ENCODE results near the gene EXD3. TPM values are rescaled to one million over a fixed set of nuclear protein-coding genes. Genes with fewer than 3 reads are reported as not detected.

The EXD3 gene
- total and polyA plus RNA-seq, 2 of the 13 experiments (the other 11 are each of a cell fraction or from before 2014, with no cell fraction given): 2.7 to 4.8 TPM

- TF ChIP-seq ZNF562 (CRISPR knock-in tag; IDR thresholded peaks at IDR 0.05; ENCODE audit: borderline replicate concordance) (no peak), JUNB (CRISPR knock-in tag; IDR thresholded peaks at IDR 0.05; ENCODE audit: borderline replicate concordance) (no peak), ZNF660 (CRISPR knock-in tag; IDR thresholded peaks at IDR 0.05; ENCODE audit: borderline replicate concordance, low read depth) (no peak), JARID2 (CRISPR knock-in tag; IDR thresholded peaks at IDR 0.05; ENCODE audit: insufficient replicate concordance) (no peak), ZNF441 (CRISPR knock-in tag; IDR thresholded peaks at IDR 0.05; ENCODE audit: borderline replicate concordance) (no peak), HOXA3 (CRISPR knock-in tag; IDR thresholded peaks at IDR 0.05) (no peak)
Observed at GRCh38 chr9:137323531-137324331, 99.2 kb downstream of the EXD3 start (continued).

GRCh38 chr9:137321726-137322361, 101.1 kb downstream of the EXD3 start:
- no TSS peak for BruUV-seq (replicated peaks)
- Histone ChIP-seq H2AFZ (ENCODE audit: low read length) (no peak overlapping the region), H3K4me3 (replicated peaks in 1 of 3; ENCODE audit: insufficient read depth in 1 of 3, low read depth in 2 of 3, low read length in 3 of 3) (no peak overlapping the region), H3K79me2 (ENCODE audit: insufficient read depth, low read length) (no peaks in the 10 kb centered on the region), H3K4me1 (ENCODE audit: insufficient read depth, low read length) (no peaks in the 10 kb centered on the region), H4K20me1 (ENCODE audit: insufficient read depth, low read length) (peaks cover 4% of the 10 kb centered on the region; the same call in 1 of the 2 replicates), H3K9ac (ENCODE audit: insufficient read depth, low read depth, low read length) (no peak overlapping the region), H3K27me3 (ENCODE audit: control insufficient read depth in 1 of 2, insufficient read depth in 2 of 2, low read length in 2 of 2) (peaks cover 11 to 40% of the 10 kb centered on the region in 2 experiments), H3K27ac (ENCODE audit: extremely low read length, insufficient read depth, low read length) (no peak overlapping the region), H3K36me3 (replicated peaks in 1 of 2; ENCODE audit: control insufficient read depth in 1 of 2, insufficient read depth in 2 of 2, low read length in 2 of 2) (no peaks in the 10 kb centered on the region), H3K9me3 (ENCODE audit: low read length) (no peaks in the 10 kb centered on the region), H3K4me2 (ENCODE audit: low read depth, low read length) (no peak overlapping the region)
- no peak for DNase-seq (ENCODE audit: low spot score)
- no peak for ATAC-seq
- WGBS (ENCODE audit: low lambda C conversion rate): 75% methylated on average over 8 of the region's 22 CpGs
- ChIA-PET POLR2A (no interaction called here), CTCF (ENCODE audit: low intra/inter-chr PET ratio, low total read pairs) (no interaction called here)
- FAIRE-seq: no peak
- in situ Hi-C loops (cut with HindIII; ENCODE audit: extremely low pct_ligation_motif_present, low pct_unique_long_range_greater_than_20kb) (no loop called here), intact Hi-C loops (cut with micrococcal nuclease; ENCODE audit: unreplicated experiment) (no loop called here)
- no peak for TF ChIP-seq NFE2L1 (CRISPR knock-in tag; IDR thresholded peaks at IDR 0.05; ENCODE audit: borderline replicate concordance)
- TF ChIP-seq HOXA9 (CRISPR knock-in tag; IDR thresholded peaks at IDR 0.05; ENCODE audit: borderline replicate concordance): no peak
- TF ChIP-seq ELF1 (CRISPR knock-in tag; IDR thresholded peaks at IDR 0.05): no peak
- no peak for TF ChIP-seq ZNF609 (CRISPR knock-in tag; IDR thresholded peaks at IDR 0.05; ENCODE audit: borderline replicate concordance)
- no peak for TF ChIP-seq ZNF891 (CRISPR knock-in tag; IDR thresholded peaks at IDR 0.05)
- no peak for TF ChIP-seq FOXK2 (IDR thresholded peaks at IDR 0.05)
- TF ChIP-seq PAF1 (CRISPR knock-in tag; IDR thresholded peaks at IDR 0.05): no peak
- no peak for TF ChIP-seq ZNF567 (CRISPR knock-in tag; IDR thresholded peaks at IDR 0.05; ENCODE audit: borderline replicate concordance)
- TF ChIP-seq NCOR1 (IDR thresholded peaks at IDR 0.05; ENCODE audit: borderline replicate concordance, low read length): no peak
- no peak for TF ChIP-seq TAF15 (IDR thresholded peaks at IDR 0.05; ENCODE audit: low read depth, low read length, poor library complexity, severe bottlenecking)
- no peak for TF ChIP-seq MLX (CRISPR knock-in tag; IDR thresholded peaks at IDR 0.05)
